Suprapubic skin (tissue), 4 donors: Measurements from ENCODE around the gene GPR156.

Experiments used
- EP300 ChIP-seq: sonication (generic); formaldehyde crosslinking; IDR thresholded peaks from one replicate; pipeline ENCODE4 v1.6.1; 2017; ENCODE audit warnings: antibody characterized with exemption
- POLR2AphosphoS5 ChIP-seq, 3 donors: sonication (generic); formaldehyde crosslinking; IDR thresholded peaks; one replicate each; pipeline ENCODE4 v1.6.1; 2017; ENCODE audit warnings: antibody characterized with exemption in 3 of 3
- TF ChIP-seq, protein P1 (sequence below), 2 donors: fragments of 200-600 bp in 1 of 2; fragments of 450-650 bp in 1 of 2; sonication (generic) in 1 of 2; IDR thresholded peaks; one replicate each; pipeline ENCODE4 v1.5.1; 2016 to 2019; ENCODE audit warnings: antibody characterized with exemption in 2 of 2, mild to moderate bottlenecking in 1 of 2, moderate library complexity in 1 of 2

DNA sequence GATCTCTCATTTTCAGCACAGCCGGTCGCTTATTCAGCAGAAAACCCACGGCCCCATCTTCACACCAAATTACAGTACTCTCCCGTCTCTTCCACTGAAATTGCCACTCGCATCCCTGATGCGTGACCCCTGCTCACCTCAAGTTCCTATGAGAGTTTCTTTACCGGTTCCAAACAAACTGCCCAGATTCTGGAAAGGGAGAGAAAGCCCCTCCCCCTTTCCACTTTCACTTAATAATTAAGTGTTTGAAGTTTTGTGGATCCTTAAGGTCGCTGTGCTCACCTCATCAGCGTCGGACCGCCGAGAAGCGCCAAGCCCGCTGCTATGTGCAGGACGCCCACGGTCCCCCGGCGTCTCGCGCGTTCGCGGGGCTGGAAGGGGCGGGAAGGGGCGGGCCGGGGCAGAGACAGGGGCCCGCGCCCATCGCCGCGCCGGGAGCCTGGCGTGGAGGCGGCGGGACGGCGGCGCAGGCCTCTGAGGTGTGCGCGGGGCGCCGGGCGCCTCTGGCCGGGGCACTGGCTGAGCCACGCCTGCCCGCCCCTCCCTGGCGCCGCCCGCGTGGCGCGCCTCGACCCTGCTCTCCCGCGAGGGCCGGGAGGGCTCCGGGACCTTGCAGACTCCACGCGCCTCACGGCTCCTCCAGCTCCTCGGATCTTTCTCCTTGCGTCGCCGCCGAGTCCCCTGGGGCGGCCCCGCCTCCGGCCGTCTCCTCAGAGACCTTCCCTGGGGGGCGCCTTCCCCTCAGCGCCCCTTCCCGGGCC lies at the start of gene GPR156:
- TF ChIP-seq POLR2AphosphoS5 (IDR thresholded peaks at IDR 0.05) (no peak), EP300 (no peak)
- TF ChIP-seq, protein P1, sequence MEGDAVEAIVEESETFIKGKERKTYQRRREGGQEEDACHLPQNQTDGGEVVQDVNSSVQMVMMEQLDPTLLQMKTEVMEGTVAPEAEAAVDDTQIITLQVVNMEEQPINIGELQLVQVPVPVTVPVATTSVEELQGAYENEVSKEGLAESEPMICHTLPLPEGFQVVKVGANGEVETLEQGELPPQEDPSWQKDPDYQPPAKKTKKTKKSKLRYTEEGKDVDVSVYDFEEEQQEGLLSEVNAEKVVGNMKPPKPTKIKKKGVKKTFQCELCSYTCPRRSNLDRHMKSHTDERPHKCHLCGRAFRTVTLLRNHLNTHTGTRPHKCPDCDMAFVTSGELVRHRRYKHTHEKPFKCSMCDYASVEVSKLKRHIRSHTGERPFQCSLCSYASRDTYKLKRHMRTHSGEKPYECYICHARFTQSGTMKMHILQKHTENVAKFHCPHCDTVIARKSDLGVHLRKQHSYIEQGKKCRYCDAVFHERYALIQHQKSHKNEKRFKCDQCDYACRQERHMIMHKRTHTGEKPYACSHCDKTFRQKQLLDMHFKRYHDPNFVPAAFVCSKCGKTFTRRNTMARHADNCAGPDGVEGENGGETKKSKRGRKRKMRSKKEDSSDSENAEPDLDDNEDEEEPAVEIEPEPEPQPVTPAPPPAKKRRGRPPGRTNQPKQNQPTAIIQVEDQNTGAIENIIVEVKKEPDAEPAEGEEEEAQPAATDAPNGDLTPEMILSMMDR (IDR thresholded peaks at IDR 0.05), result no peak
